ENCODE data around the gene KCNMA1.

DNA sequence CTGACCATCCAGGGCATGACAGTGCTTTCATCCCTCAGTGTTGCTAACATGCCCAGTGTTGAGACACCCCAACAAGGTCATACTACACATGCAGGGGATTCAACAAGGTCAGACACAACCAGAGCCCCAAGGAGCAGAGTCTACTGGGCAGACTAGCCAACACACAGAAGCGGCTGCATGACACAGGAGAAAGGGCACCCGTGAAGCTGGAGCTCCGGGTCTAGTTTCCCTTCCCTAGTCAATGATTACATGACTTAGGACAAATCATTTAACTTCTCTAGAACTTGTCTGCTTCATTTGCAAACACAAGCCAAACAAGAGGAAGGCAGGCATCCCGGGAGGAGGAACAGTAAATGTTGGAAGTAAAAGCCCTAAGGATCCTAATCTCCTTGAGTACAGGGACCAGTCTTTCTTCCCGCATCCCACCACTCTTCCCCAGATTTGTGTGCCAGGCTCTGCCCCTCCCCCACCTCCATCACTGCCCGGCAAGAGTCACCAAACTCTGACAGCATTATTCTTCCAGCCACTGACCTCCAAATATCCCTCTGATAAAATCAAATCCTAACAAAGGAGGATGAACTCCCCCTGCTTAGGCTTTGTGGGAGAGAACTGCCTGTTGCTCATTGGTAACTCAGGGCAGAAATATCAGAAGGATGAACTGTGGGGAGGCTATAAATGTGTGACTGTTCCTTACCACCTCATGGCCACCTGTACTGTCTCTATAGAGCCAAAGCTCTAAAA, 104.3 kb downstream of the KCNMA1 start:
- no peak for TF ChIP-seq EZH2phosphoT487 (IDR thresholded peaks at IDR 0.05; ENCODE audit: borderline replicate concordance, low read depth)
- TF ChIP-seq, protein P1, sequence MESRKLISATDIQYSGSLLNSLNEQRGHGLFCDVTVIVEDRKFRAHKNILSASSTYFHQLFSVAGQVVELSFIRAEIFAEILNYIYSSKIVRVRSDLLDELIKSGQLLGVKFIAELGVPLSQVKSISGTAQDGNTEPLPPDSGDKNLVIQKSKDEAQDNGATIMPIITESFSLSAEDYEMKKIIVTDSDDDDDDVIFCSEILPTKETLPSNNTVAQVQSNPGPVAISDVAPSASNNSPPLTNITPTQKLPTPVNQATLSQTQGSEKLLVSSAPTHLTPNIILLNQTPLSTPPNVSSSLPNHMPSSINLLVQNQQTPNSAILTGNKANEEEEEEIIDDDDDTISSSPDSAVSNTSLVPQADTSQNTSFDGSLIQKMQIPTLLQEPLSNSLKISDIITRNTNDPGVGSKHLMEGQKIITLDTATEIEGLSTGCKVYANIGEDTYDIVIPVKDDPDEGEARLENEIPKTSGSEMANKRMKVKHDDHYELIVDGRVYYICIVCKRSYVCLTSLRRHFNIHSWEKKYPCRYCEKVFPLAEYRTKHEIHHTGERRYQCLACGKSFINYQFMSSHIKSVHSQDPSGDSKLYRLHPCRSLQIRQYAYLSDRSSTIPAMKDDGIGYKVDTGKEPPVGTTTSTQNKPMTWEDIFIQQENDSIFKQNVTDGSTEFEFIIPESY (IDR thresholded peaks at IDR 0.05; ENCODE audit: borderline replicate concordance, low read depth) = no peak
- no peak for TF ChIP-seq POLR2AphosphoS5 (IDR thresholded peaks at IDR 0.05; ENCODE audit: low read depth, low read length)

All from SK-N-SH (cell line).